Activated CD4-positive, alpha-beta memory T cell treated with anti-CD3 and anti-CD28 coated beads for 36 hours (primary cell): ENCODE results near the gene ENG. TPM values are rescaled to one million over a fixed set of nuclear protein-coding genes. Genes with fewer than 3 reads are reported as not detected.

ENCODE experiments used
- CTCF ChIA-PET: fragments of 350-600 bp; sonication (Branson Sonifier 250); formaldehyde crosslinking; loops from one replicate; lab custom pipeline; 2021; ENCODE audit warnings: antibody characterized with exemption, inconsistent platforms; lab: Charles Lee
- POLR2A ChIA-PET: fragments of 350-600 bp; sonication (Branson Sonifier 250); formaldehyde crosslinking; loops from one replicate; lab custom pipeline; 2021; ENCODE audit warnings: antibody characterized with exemption; lab: Charles Lee
- DNase-seq: peaks from one replicate; pipeline ENCODE4 v3.0.0-alpha.2; 2020
- H3K27ac Mint-ChIP-seq: one replicate; pipeline ENCODE4 v1.8.0; 2021; ENCODE audit warnings: mixed read lengths
- H3K27me3 Mint-ChIP-seq: one replicate; pipeline ENCODE4 v1.8.0; 2021; ENCODE audit warnings: mixed read lengths
- H3K36me3 Mint-ChIP-seq: one replicate; pipeline ENCODE4 v1.8.0; 2021; ENCODE audit warnings: mixed read lengths
- H3K4me1 Mint-ChIP-seq: one replicate; pipeline ENCODE4 v1.8.0; 2021; ENCODE audit warnings: low read depth, mixed read lengths
- H3K4me3 Mint-ChIP-seq: one replicate; pipeline ENCODE4 v1.8.0; 2021; ENCODE audit warnings: mild to moderate bottlenecking, mixed read lengths
- H3K9me3 Mint-ChIP-seq: one replicate; pipeline ENCODE4 v1.8.0; 2021; ENCODE audit warnings: mixed read lengths
- intact Hi-C: fragments of 100-400 bp; cut with micrococcal nuclease; formaldehyde crosslinking; loops from one replicate; pipeline ENCODE4 v1.15.1; 2023
- total RNA-seq, 2 experiments: library from RNA; stranded (reverse); gene quantifications; one replicate each; pipeline ENCODE4 v1.2.3, GENCODE V29; 2021

Gene ENG
- total RNA-seq, 2 experiments from 2014 or later = 12.0 to 12.2 TPM

GRCh38 chr9:127806871-127807270 is 47.6 kb downstream of the ENG start:
- intact Hi-C loops = no loop called here
- no peaks in the 10 kb centered on the region for H3K9me3 Mint-ChIP-seq
- H3K4me3 Mint-ChIP-seq = no peak overlapping the region
- DNase-seq = no peak
- no peaks in the 10 kb centered on the region for H3K27me3 Mint-ChIP-seq
- ChIA-PET CTCF (interaction anchor here (1.6 kb wide), 1 partner anchor 47 kb away, joined by 4 read pairs; no protein-coding TSS in a partner anchor), POLR2A (no interaction called here)
- peaks cover 22% of the 10 kb centered on the region for H3K36me3 Mint-ChIP-seq
- H3K27ac Mint-ChIP-seq = no peak overlapping the region
- H3K4me1 Mint-ChIP-seq = peaks cover 18% of the 10 kb centered on the region

GRCh38 chr9:127805620-127806019 is 48.8 kb downstream of the ENG start:
- POLR2A ChIA-PET = interaction anchor here (0.6 kb wide), 1 partner anchor 1083 kb away, joined by 4 read pairs; no protein-coding TSS in a partner anchor
- no peaks in the 10 kb centered on the region for H3K27me3 Mint-ChIP-seq
- CTCF ChIA-PET = interaction anchor here (0.7 to 5.0 kb wide), 7 partner anchors 8 to 64 kb away, joined by 3 to 27 read pairs (median 4); no protein-coding TSS in a partner anchor
- H3K4me1 Mint-ChIP-seq = peaks cover 23% of the 10 kb centered on the region
- H3K36me3 Mint-ChIP-seq = peaks cover 20% of the 10 kb centered on the region
- peak; percentile 65 for DNase-seq
- intact Hi-C loops = no loop called here
- H3K9me3 Mint-ChIP-seq = no peaks in the 10 kb centered on the region
- H3K27ac Mint-ChIP-seq = no peak overlapping the region
- H3K4me3 Mint-ChIP-seq = no peak overlapping the region

- CTCF ChIA-PET = interaction anchor here (0.5 to 5.0 kb wide), 3 partner anchors 18 to 66 kb away, joined by 3 to 27 read pairs (median 3); partner anchors contain the start of gene CDK9
- Mint-ChIP-seq H3K27ac (peak overlapping the region; percentile 88), H3K27me3 (no peaks in the 10 kb centered on the region), H3K4me3 (peak overlapping the region; percentile 88), H3K36me3 (peaks cover 15% of the 10 kb centered on the region), H3K4me1 (peaks cover 23% of the 10 kb centered on the region), H3K9me3 (no peaks in the 10 kb centered on the region)
- intact Hi-C loops = loop anchor here (2.0 kb wide), 1 partner anchor 33 kb away; no protein-coding TSS in a partner anchor
- DNase-seq = peak; percentile 46
- POLR2A ChIA-PET = interaction anchor here (0.9 to 2.7 kb wide), 3 partner anchors 11 to 69 kb away, joined by 3 to 11 read pairs (median 7); no protein-coding TSS in a partner anchor
Measured at GRCh38 chr9:127803507-127804352, 50.7 kb downstream of the ENG start.

- intact Hi-C loops = loop anchor here (1.0 to 2.0 kb wide), 2 partner anchors 17 to 32 kb away; partner anchors contain the start of gene CDK9
- Mint-ChIP-seq H3K9me3 (no peaks in the 10 kb centered on the region), H3K27me3 (no peaks in the 10 kb centered on the region), H3K4me3 (peak within 1 kb of the TSS; percentile 88), H3K36me3 (peaks cover 15% of the 10 kb centered on the region), H3K4me1 (peaks cover 24% of the 10 kb centered on the region), H3K27ac (peak within 1 kb of the TSS; percentile 88)
- ChIA-PET CTCF (interaction anchor here (0.5 to 5.0 kb wide), 4 partner anchors 17 to 68 kb away, joined by 3 to 27 read pairs (median 8); partner anchors contain the start of genes CDK9 and TOR2A), POLR2A (interaction anchor here (0.9 to 2.7 kb wide), 4 partner anchors 10 to 68 kb away, joined by 3 to 11 read pairs (median 7); partner anchors contain the start of gene CDK9)
- DNase-seq = peak; percentile 91
Measured at GRCh38 chr9:127802576-127803443, 51.6 kb downstream of the ENG start, which contains the start of gene FPGS. FPGS (plus strand) TSS chr9:127802882; CDS start chr9:127802925, 43 bp downstream.

GRCh38 chr9:127801955-127802575 is 52.4 kb downstream of the ENG start:
- Mint-ChIP-seq H3K36me3 (peaks cover 11% of the 10 kb centered on the region), H3K27me3 (no peaks in the 10 kb centered on the region), H3K4me3 (peak overlapping the region; percentile 76), H3K9me3 (no peaks in the 10 kb centered on the region), H3K4me1 (peaks cover 30% of the 10 kb centered on the region), H3K27ac (peak overlapping the region; percentile 68)
- CTCF ChIA-PET = interaction anchor here (2.2 to 5.0 kb wide), 2 partner anchors 67 to 68 kb away, joined by 12 to 27 read pairs; partner anchors contain the start of gene TOR2A
- DNase-seq = no peak
- POLR2A ChIA-PET = interaction anchor here (1.1 to 2.7 kb wide), 3 partner anchors 10 to 31 kb away, joined by 7 to 11 read pairs (median 7); partner anchors contain the start of gene CDK9
- intact Hi-C loops = loop anchor here (1.0 to 2.0 kb wide), 2 partner anchors 16 to 31 kb away; partner anchors contain the start of gene CDK9

- peaks cover 29% of the 10 kb centered on the region for H3K4me1 Mint-ChIP-seq
- H3K4me3 Mint-ChIP-seq = peak overlapping the region; percentile 18
- peak overlapping the region; percentile 21 for H3K27ac Mint-ChIP-seq
- peaks cover 4% of the 10 kb centered on the region for H3K36me3 Mint-ChIP-seq
- DNase-seq = no peak
- intact Hi-C loops = no loop called here
- POLR2A ChIA-PET = interaction anchor here (0.6 to 1.9 kb wide), 3 partner anchors 8 to 32 kb away, joined by 3 to 7 read pairs (median 3); partner anchors contain the start of gene CDK9
- CTCF ChIA-PET = interaction anchor here (0.9 to 2.3 kb wide), 4 partner anchors 9 to 237 kb away, joined by 3 to 4 read pairs (median 3); partner anchors contain the start of gene CDK9
- no peaks in the 10 kb centered on the region for H3K27me3 Mint-ChIP-seq
- H3K9me3 Mint-ChIP-seq = no peaks in the 10 kb centered on the region
Measured at GRCh38 chr9:127796852-127797370, 57.5 kb downstream of the ENG start.

GRCh38 chr9:127796225-127796813 is 58.1 kb downstream of the ENG start:
- CTCF ChIA-PET = interaction anchor here (2.3 kb wide), 1 partner anchor 9 kb away, joined by 4 read pairs; no protein-coding TSS in a partner anchor
- POLR2A ChIA-PET = interaction anchor here (0.6 to 1.9 kb wide), 2 partner anchors 10 to 32 kb away, joined by 3 to 7 read pairs; partner anchors contain the start of gene CDK9
- H3K36me3 Mint-ChIP-seq = peaks cover 6% of the 10 kb centered on the region
- no peak for DNase-seq
- intact Hi-C loops = no loop called here
- H3K9me3 Mint-ChIP-seq = no peaks in the 10 kb centered on the region
- peak overlapping the region; percentile 21 for H3K27ac Mint-ChIP-seq
- H3K4me3 Mint-ChIP-seq = peak overlapping the region; percentile 18
- H3K27me3 Mint-ChIP-seq = no peaks in the 10 kb centered on the region
- H3K4me1 Mint-ChIP-seq = peaks cover 27% of the 10 kb centered on the region

- CTCF ChIA-PET = interaction anchor here (0.5 kb wide), 1 partner anchor 12 kb away, joined by 4 read pairs; no protein-coding TSS in a partner anchor
- no peak for DNase-seq
- no peak overlapping the region for H3K4me3 Mint-ChIP-seq
- POLR2A ChIA-PET = no interaction called here
- H3K9me3 Mint-ChIP-seq = no peaks in the 10 kb centered on the region
- intact Hi-C loops = no loop called here
- H3K27ac Mint-ChIP-seq = peak overlapping the region; percentile 5
- H3K4me1 Mint-ChIP-seq = peaks cover 34% of the 10 kb centered on the region
- peaks cover 22% of the 10 kb centered on the region for H3K36me3 Mint-ChIP-seq
- no peaks in the 10 kb centered on the region for H3K27me3 Mint-ChIP-seq
Measured at GRCh38 chr9:127794001-127794791, 60.3 kb downstream of the ENG start.

GRCh38 chr9:127793093-127793708 is 61.3 kb downstream of the ENG start:
- Mint-ChIP-seq H3K27me3 (no peaks in the 10 kb centered on the region), H3K36me3 (peaks cover 31% of the 10 kb centered on the region), H3K4me1 (peaks cover 43% of the 10 kb centered on the region), H3K9me3 (no peaks in the 10 kb centered on the region), H3K4me3 (no peak overlapping the region), H3K27ac (no peak overlapping the region)
- DNase-seq = no peak
- intact Hi-C loops = no loop called here
- ChIA-PET POLR2A (interaction anchor here (0.6 to 2.2 kb wide), 5 partner anchors 10 to 218 kb away, joined by 3 to 11 read pairs (median 3); partner anchors contain the start of genes FPGS and SH2D3C), CTCF (interaction anchor here (0.5 to 1.8 kb wide), 3 partner anchors 13 to 77 kb away, joined by 3 to 11 read pairs (median 4); no protein-coding TSS in a partner anchor)
